Central memory CD8-positive, alpha-beta T cell (primary cell): ENCODE data around the gene CHAD.
"Not testable (repeated sequence)": the region's sequence is repeated elsewhere in the genome, so short reads cannot be mapped to it uniquely, and the experiment has no call there.

ENCODE experiments used
- ATAC-seq: fragments of 150-1000 bp; cut with Tn5 transposase; replicated peaks from 2 replicates; pipeline ENCODE4 v1.10.0; 2022; ENCODE audit warnings: mild to moderate bottlenecking, moderate FRiP score, moderate number of reproducible peaks; ENCODE audit not compliant: poor library complexity, severe bottlenecking; ENCODE audit errors: extremely low read depth
- DNase-seq, 2 donors: peaks; one replicate each; pipeline ENCODE4 v3.0.0; 2021; ENCODE audit warnings: low spot score in 2 of 2
- H3K27ac Mint-ChIP-seq: one replicate; pipeline ENCODE4 v1.8.0; 2022; ENCODE audit warnings: low read depth, mild to moderate bottlenecking, moderate library complexity, mixed read lengths
- H3K27me3 Mint-ChIP-seq: one replicate; pipeline ENCODE4 v1.8.0; 2022; ENCODE audit warnings: mixed read lengths
- H3K36me3 Mint-ChIP-seq: one replicate; pipeline ENCODE4 v1.8.0; 2022; ENCODE audit warnings: mild to moderate bottlenecking, moderate library complexity, mixed read lengths; ENCODE audit not compliant: insufficient read depth
- H3K4me1 Mint-ChIP-seq: one replicate; pipeline ENCODE4 v1.8.0; 2022; ENCODE audit warnings: mixed read lengths
- H3K4me3 Mint-ChIP-seq: one replicate; pipeline ENCODE4 v1.8.0; 2022; ENCODE audit warnings: mild to moderate bottlenecking, moderate library complexity, mixed read lengths
- H3K9me3 Mint-ChIP-seq: one replicate; pipeline ENCODE4 v1.8.0; 2022; ENCODE audit warnings: mixed read lengths

The CHAD gene

GRCh38 chr17:50423553-50424159, 45.0 kb downstream of the CHAD start:
- no peak overlapping the region for H3K27ac Mint-ChIP-seq
- no peaks in the 10 kb centered on the region for H3K27me3 Mint-ChIP-seq
- no peak for ATAC-seq
- peaks cover 35% of the 10 kb centered on the region for H3K4me1 Mint-ChIP-seq
- H3K9me3 Mint-ChIP-seq: no peaks in the 10 kb centered on the region
- H3K36me3 Mint-ChIP-seq: peaks cover 1% of the 10 kb centered on the region
- no peak overlapping the region for H3K4me3 Mint-ChIP-seq
- DNase-seq: no peak

GRCh38 chr17:50422738-50423137, 45.9 kb downstream of the CHAD start:
- Mint-ChIP-seq H3K4me3 (no peak overlapping the region), H3K36me3 (peaks cover 1% of the 10 kb centered on the region), H3K27me3 (no peaks in the 10 kb centered on the region), H3K27ac (no peak overlapping the region), H3K4me1 (peaks cover 32% of the 10 kb centered on the region), H3K9me3 (no peaks in the 10 kb centered on the region)
- ATAC-seq: no peak
- no peak for DNase-seq

- H3K4me3 Mint-ChIP-seq: peak overlapping the region; percentile 61
These were observed 47.2 kb downstream of the CHAD start for GRCh38 chr17:50421308-50422051.

GRCh38 chr17:50420419-50421112, 48.1 kb downstream of the CHAD start:
- DNase-seq (no peak), ATAC-seq (no peak)
- no peaks in the 10 kb centered on the region for H3K9me3 Mint-ChIP-seq
- H3K36me3 Mint-ChIP-seq: peaks cover 1% of the 10 kb centered on the region
- peaks cover 16% of the 10 kb centered on the region for H3K4me1 Mint-ChIP-seq
- peak overlapping the region; percentile 61 for H3K4me3 Mint-ChIP-seq
- H3K27me3 Mint-ChIP-seq: peaks cover 11% of the 10 kb centered on the region
- peak overlapping the region; percentile 82 for H3K27ac Mint-ChIP-seq

More at GRCh38 chr17:50421308-50422051, 47.2 kb downstream of the CHAD start:
- H3K27ac Mint-ChIP-seq: peak overlapping the region; percentile 82
- peaks cover 1% of the 10 kb centered on the region for H3K36me3 Mint-ChIP-seq
- no peak for DNase-seq
- ATAC-seq: peak; percentile 26
- peaks cover 20% of the 10 kb centered on the region for H3K4me1 Mint-ChIP-seq
- H3K9me3 Mint-ChIP-seq: no peaks in the 10 kb centered on the region
- H3K27me3 Mint-ChIP-seq: peaks cover 8% of the 10 kb centered on the region

GRCh38 chr17:50419577-50419976, 49.1 kb downstream of the CHAD start:
- not testable (repeated sequence) for H3K27ac Mint-ChIP-seq, H3K4me3 Mint-ChIP-seq

GRCh38 chr17:50414808-50415207, 53.9 kb downstream of the CHAD start:
- no peaks in the 10 kb centered on the region for H3K36me3 Mint-ChIP-seq
- no peak overlapping the region for H3K27ac Mint-ChIP-seq
- ATAC-seq: no peak

More at GRCh38 chr17:50419577-50419976, 49.1 kb downstream of the CHAD start:
- Mint-ChIP-seq H3K27me3 (peaks cover 11% of the 10 kb centered on the region), H3K4me1 (peaks cover 10% of the 10 kb centered on the region)
- H3K36me3 Mint-ChIP-seq, DNase-seq, ATAC-seq, H3K9me3 Mint-ChIP-seq: not testable (repeated sequence)

More at GRCh38 chr17:50414808-50415207, 53.9 kb downstream of the CHAD start:
- DNase-seq: no peak
- Mint-ChIP-seq H3K4me3 (no peak overlapping the region), H3K9me3 (no peaks in the 10 kb centered on the region), H3K4me1 (no peaks in the 10 kb centered on the region), H3K27me3 (peaks cover 11% of the 10 kb centered on the region)
